Upper lobe of right lung (tissue), 1 donor: ENCODE data around the gene MRPL17. TPM values are rescaled to one million over a fixed set of nuclear protein-coding genes. Genes with fewer than 3 reads are reported as not detected.

Source experiments
- ATAC-seq: fragments of 200-7000 bp; cut with Tn5 transposase; one replicate; pipeline ENCODE4 v1.9.1; 2020; ENCODE audit warnings: mild to moderate bottlenecking, moderate library complexity
- DNase-seq: peaks from one replicate; pipeline ENCODE4 v3.0.0-alpha.2; 2020
- H3K27ac ChIP-seq: fragments of 200-600 bp; one replicate; pipeline ENCODE4 v1.8.0; 2022
- H3K27me3 ChIP-seq: fragments of 200-600 bp; one replicate; pipeline ENCODE4 v1.8.0; 2022; ENCODE audit warnings: mild to moderate bottlenecking
- H3K36me3 ChIP-seq: fragments of 200-600 bp; one replicate; pipeline ENCODE4 v1.8.0; 2022
- H3K4me1 ChIP-seq: fragments of 200-600 bp; one replicate; pipeline ENCODE4 v1.8.0; 2022
- H3K4me3 ChIP-seq: fragments of 200-600 bp; one replicate; pipeline ENCODE4 v1.8.0; 2022; ENCODE audit warnings: mild to moderate bottlenecking
- H3K9me3 ChIP-seq: fragments of 200-600 bp; one replicate; pipeline ENCODE4 v1.8.0; 2022
- CTCF ChIP-seq: fragments of 200-600 bp; IDR thresholded peaks from one replicate; pipeline ENCODE4 v1.8.0; 2022; ENCODE audit warnings: antibody characterized with exemption
- intact Hi-C: fragments of 100-400 bp; cut with DNase I; formaldehyde crosslinking; loops from one replicate; pipeline ENCODE4 v1.11.0; 2022
- total RNA-seq: library from RNA; stranded (reverse); fragmentation: NEBNext Ultra II Directional; extraction: Animal tissue kit (Norgen Biotek cat#: 25700); gene quantifications from one replicate; pipeline ENCODE4 v1.2.1, GENCODE V29; 2021
- donor health status: DM: no; HTN: yes; CAD: no; lungs with severe emphysema.

Gene MRPL17
- total RNA-seq, 1 donor from 2014 or later, result 35.1 TPM

GRCh38 chr11:6655790-6656583 lies 27.2 kb downstream of the MRPL17 start, which contains the start of gene DCHS1:
Gene DCHS1, minus strand, starts transcription at chr11:6655809. Its CDS starts 14,196 bp downstream, at chr11:6641613.
- ATAC-seq, result peak; percentile 48
- Histone ChIP-seq H3K36me3 (no peaks in the 10 kb centered on the region), H3K9me3 (no peaks in the 10 kb centered on the region), H3K4me1 (peaks cover 7% of the 10 kb centered on the region), H3K27ac (peak within 1 kb of the TSS; percentile 36), H3K27me3 (peaks cover 8% of the 10 kb centered on the region), H3K4me3 (peak within 1 kb of the TSS; percentile 47)
- intact Hi-C loops, result no loop called here
- no peak for TF ChIP-seq CTCF
- DNase-seq, result no peak

- H3K4me1 ChIP-seq, result peaks cover 7% of the 10 kb centered on the region
- no peaks in the 10 kb centered on the region for H3K9me3 ChIP-seq
- peaks cover 8% of the 10 kb centered on the region for H3K27me3 ChIP-seq
- DNase-seq (peak; percentile 68), ATAC-seq (peak; percentile 66)
- H3K27ac ChIP-seq, result peak overlapping the region; percentile 36
- no peaks in the 10 kb centered on the region for H3K36me3 ChIP-seq
- intact Hi-C loops, result no loop called here
- peak overlapping the region; percentile 47 for H3K4me3 ChIP-seq
- no peak for TF ChIP-seq CTCF
These were observed 27.9 kb downstream of the MRPL17 start for GRCh38 chr11:6655020-6655789.

- intact Hi-C loops, result no loop called here
- H3K27ac ChIP-seq, result peak overlapping the region; percentile 36
These were observed 28.7 kb downstream of the MRPL17 start for GRCh38 chr11:6654281-6655019.

GRCh38 chr11:6653656-6654055 lies 29.5 kb downstream of the MRPL17 start:
- ATAC-seq (no peak), DNase-seq (no peak)
- no peak overlapping the region for H3K4me3 ChIP-seq
- no peaks in the 10 kb centered on the region for H3K36me3 ChIP-seq
- intact Hi-C loops, result no loop called here
- no peak overlapping the region for H3K27ac ChIP-seq
- H3K9me3 ChIP-seq, result no peaks in the 10 kb centered on the region
- TF ChIP-seq CTCF, result no peak
- peaks cover 8% of the 10 kb centered on the region for H3K27me3 ChIP-seq
- H3K4me1 ChIP-seq, result peaks cover 7% of the 10 kb centered on the region

More at GRCh38 chr11:6654281-6655019, 28.7 kb downstream of the MRPL17 start:
- Histone ChIP-seq H3K9me3 (no peaks in the 10 kb centered on the region), H3K27me3 (peaks cover 8% of the 10 kb centered on the region), H3K4me3 (peak overlapping the region; percentile 47), H3K36me3 (no peaks in the 10 kb centered on the region), H3K4me1 (peaks cover 7% of the 10 kb centered on the region)
- TF ChIP-seq CTCF, result no peak
- DNase-seq (no peak), ATAC-seq (peak; percentile 8)

GRCh38 chr11:6653097-6653496 lies 30.0 kb downstream of the MRPL17 start:
- ATAC-seq (no peak), DNase-seq (no peak)
- TF ChIP-seq CTCF, result no peak
- H3K9me3 ChIP-seq, result no peaks in the 10 kb centered on the region
- H3K4me3 ChIP-seq, result no peak overlapping the region
- H3K36me3 ChIP-seq, result no peaks in the 10 kb centered on the region
- H3K27me3 ChIP-seq, result peaks cover 8% of the 10 kb centered on the region
- no peak overlapping the region for H3K27ac ChIP-seq
- peaks cover 7% of the 10 kb centered on the region for H3K4me1 ChIP-seq
- intact Hi-C loops, result no loop called here
